ENCODE data around the gene NR1D1.

DNA sequence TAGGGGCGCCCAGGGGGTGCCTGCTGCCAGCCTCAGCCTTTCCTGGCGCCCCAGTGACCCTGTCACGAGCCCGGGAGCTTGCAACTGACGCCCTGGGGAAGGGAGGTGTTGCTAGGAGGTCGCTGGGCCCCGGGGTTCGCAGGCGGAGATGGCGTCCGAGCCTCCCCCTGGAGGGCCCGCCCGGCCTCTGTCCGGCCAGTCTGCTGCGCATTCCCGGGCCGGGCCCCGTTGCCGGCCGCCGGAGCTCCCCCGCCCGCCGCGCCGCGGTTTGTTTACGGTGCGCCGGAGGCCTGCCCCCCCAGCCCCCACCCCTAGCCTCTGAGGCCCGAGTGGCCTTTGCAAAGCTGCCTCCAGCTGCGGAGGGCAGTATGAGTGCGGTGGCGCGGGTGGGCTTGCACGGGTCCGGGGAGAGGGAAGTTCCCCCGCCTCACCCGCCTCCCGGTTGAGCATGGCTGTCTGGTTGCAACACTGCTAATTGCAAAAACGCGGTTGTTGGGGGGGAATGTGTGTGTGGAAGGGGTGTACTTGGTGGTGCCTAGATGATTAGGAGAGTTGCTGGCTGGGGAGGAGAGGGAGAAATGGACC is 37.1 kb downstream of the NR1D1 start:
- TF ChIP-seq, protein P1, sequence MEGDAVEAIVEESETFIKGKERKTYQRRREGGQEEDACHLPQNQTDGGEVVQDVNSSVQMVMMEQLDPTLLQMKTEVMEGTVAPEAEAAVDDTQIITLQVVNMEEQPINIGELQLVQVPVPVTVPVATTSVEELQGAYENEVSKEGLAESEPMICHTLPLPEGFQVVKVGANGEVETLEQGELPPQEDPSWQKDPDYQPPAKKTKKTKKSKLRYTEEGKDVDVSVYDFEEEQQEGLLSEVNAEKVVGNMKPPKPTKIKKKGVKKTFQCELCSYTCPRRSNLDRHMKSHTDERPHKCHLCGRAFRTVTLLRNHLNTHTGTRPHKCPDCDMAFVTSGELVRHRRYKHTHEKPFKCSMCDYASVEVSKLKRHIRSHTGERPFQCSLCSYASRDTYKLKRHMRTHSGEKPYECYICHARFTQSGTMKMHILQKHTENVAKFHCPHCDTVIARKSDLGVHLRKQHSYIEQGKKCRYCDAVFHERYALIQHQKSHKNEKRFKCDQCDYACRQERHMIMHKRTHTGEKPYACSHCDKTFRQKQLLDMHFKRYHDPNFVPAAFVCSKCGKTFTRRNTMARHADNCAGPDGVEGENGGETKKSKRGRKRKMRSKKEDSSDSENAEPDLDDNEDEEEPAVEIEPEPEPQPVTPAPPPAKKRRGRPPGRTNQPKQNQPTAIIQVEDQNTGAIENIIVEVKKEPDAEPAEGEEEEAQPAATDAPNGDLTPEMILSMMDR (optimal IDR thresholded peaks at IDR 0.05 in 1 of 3, IDR thresholded peaks at IDR 0.05 in 1 of 3, conservative IDR thresholded peaks at IDR 0.05 in 1 of 3; ENCODE audit: extremely low read depth in 1 of 3, insufficient read depth in 2 of 3, low read length in 3 of 3): no peak
- no peak for TF ChIP-seq EZH2 (IDR thresholded peaks at IDR 0.05; ENCODE audit: low read length)
